ENCODE measurements around the gene ZNF470.

The ZNF470 gene

GRCh38 chr19:56601375-56601774 lies 34.1 kb downstream of the ZNF470 start:
- TF ChIP-seq, protein P1, sequence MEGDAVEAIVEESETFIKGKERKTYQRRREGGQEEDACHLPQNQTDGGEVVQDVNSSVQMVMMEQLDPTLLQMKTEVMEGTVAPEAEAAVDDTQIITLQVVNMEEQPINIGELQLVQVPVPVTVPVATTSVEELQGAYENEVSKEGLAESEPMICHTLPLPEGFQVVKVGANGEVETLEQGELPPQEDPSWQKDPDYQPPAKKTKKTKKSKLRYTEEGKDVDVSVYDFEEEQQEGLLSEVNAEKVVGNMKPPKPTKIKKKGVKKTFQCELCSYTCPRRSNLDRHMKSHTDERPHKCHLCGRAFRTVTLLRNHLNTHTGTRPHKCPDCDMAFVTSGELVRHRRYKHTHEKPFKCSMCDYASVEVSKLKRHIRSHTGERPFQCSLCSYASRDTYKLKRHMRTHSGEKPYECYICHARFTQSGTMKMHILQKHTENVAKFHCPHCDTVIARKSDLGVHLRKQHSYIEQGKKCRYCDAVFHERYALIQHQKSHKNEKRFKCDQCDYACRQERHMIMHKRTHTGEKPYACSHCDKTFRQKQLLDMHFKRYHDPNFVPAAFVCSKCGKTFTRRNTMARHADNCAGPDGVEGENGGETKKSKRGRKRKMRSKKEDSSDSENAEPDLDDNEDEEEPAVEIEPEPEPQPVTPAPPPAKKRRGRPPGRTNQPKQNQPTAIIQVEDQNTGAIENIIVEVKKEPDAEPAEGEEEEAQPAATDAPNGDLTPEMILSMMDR (IDR thresholded peaks at IDR 0.05; ENCODE audit: control insufficient read depth, insufficient read depth, low read depth, low read length, missing control alignments) = no peak

DNA sequence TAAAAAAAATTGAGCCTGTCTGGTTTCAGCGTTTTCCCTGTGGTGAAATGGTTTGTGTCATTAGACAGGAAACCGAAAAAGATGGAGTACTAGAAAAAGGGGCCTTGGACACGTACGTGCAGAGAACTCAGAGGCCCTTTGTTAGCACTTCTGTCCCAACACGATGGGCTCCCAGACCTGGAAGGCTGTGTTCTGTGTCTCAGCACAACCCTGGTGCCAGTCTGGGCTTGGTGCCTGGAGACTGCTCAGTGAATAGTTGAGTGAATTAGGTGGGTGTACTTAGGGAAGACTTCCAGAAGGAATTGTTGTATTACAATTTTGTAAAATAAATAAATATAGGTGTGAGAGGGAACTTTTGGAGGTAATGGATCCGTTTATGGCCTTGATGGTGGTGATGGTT lies 36.6 kb downstream of the ZNF470 start:
- TF ChIP-seq, protein P1 (IDR thresholded peaks at IDR 0.05; ENCODE audit: control insufficient read depth, insufficient read depth, low read depth, low read length, missing control alignments) = no peak
- no peak overlapping the region for H3K4me3 ChIP-seq (ENCODE audit: control insufficient read depth, low read depth, low read length)
- DNase-seq (ENCODE audit: low read depth) = no peak

More at GRCh38 chr19:56601375-56601774, 34.1 kb downstream of the ZNF470 start:
- no peak for DNase-seq (ENCODE audit: low read depth)
- no peak overlapping the region for H3K4me3 ChIP-seq (ENCODE audit: control insufficient read depth, low read depth, low read length)

DNA sequence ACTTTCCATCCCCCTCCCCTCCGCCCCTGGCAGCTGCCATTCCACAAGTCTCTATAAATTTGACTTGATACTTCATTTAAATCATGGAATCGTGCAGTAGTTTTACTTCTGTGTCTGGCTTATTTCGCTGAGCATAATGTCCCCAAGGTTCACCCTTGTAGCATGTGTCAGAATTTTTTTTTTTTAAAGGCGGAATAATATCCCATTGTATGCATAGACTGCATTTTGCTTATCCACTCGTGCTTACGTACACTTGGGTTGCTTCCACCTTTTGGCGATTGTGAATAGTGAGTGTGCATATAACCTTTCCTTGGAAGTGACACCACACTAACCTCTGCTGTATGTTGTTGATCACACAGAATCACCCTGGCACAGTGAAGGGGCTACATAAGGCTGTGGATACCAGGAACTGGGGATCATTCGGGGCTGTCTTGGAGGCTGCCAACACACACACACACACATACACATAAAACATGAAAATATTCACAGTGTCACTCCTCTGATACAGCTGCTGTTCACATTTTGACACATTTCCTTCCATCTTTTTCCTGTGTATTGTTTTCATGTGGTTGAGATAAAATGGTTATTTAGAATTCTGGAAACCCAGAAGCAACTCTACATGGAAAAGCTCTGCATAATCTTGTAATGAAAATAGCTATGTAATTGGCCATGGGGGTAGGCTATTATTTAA lies 41.2 kb downstream of the ZNF470 start:
- TF ChIP-seq, protein P1 (IDR thresholded peaks at IDR 0.05; ENCODE audit: control insufficient read depth, insufficient read depth, low read depth, low read length, missing control alignments) = no peak
- no peak overlapping the region for H3K4me3 ChIP-seq (ENCODE audit: control insufficient read depth, low read depth, low read length)
- no peak for DNase-seq (ENCODE audit: low read depth)

- DNase-seq (ENCODE audit: low read depth) = no peak
- TF ChIP-seq, protein P1 (IDR thresholded peaks at IDR 0.05; ENCODE audit: control insufficient read depth, insufficient read depth, low read depth, low read length, missing control alignments) = no peak
- no peak overlapping the region for H3K4me3 ChIP-seq (ENCODE audit: control insufficient read depth, low read depth, low read length)
Observed at GRCh38 chr19:56611288-56611687, 44.0 kb downstream of the ZNF470 start.

- no peak overlapping the region for H3K4me3 ChIP-seq (ENCODE audit: control insufficient read depth, low read depth, low read length)
- TF ChIP-seq, protein P1 (IDR thresholded peaks at IDR 0.05; ENCODE audit: control insufficient read depth, insufficient read depth, low read depth, low read length, missing control alignments) = no peak
- no peak for DNase-seq (ENCODE audit: low read depth)
Observed at GRCh38 chr19:56612737-56613136, 45.5 kb downstream of the ZNF470 start.

GRCh38 chr19:56613639-56614038 lies 46.4 kb downstream of the ZNF470 start:
- TF ChIP-seq, protein P1 (IDR thresholded peaks at IDR 0.05; ENCODE audit: control insufficient read depth, insufficient read depth, low read depth, low read length, missing control alignments) = no peak
- no peak for DNase-seq (ENCODE audit: low read depth)
- no peak overlapping the region for H3K4me3 ChIP-seq (ENCODE audit: control insufficient read depth, low read depth, low read length)

All from AG09309 (cell line).